Posterior cingulate gyrus (tissue), 11 donors: ENCODE data around the gene STOML3.
"Not testable (repeated sequence)": the region's sequence is repeated elsewhere in the genome, so short reads cannot be mapped to it uniquely, and the experiment has no call there.

Experiments used
- DNase-seq, 10 donors: peaks; one replicate each; pipeline versions ENCODE4 v3.0.0 to v3.0.0-alpha.2; 2020 to 2021; ENCODE audit warnings: mixed read lengths in 3 of 10
- intact Hi-C: fragments of 100-400 bp; cut with DNase I; formaldehyde crosslinking; loops from one replicate; pipeline ENCODE4 v1.15.1; 2023

The STOML3 gene

DNA sequence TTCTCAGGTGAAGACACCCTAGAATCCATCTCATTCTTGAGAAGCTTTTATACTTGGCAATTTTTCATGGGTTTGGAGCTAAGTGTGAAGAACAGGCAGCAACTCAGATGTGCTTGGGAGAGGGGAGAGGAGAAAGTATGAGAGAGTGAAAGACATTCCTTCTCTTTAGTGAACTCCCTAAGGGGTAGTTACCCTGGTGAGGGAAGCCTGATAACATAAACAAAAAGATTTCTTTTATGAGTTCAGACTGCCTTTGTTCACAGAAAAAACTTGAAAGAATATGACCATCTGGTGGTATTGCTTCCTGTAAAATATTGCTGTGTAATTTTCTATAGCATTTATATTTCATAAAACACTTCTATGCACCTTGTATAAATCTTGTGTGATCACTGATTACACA is at the start of gene STOML3:
TSS of gene STOML3 (minus strand) at position 139 of the 400 bp plus-strand sequence. CDS start at position 29, 110 bp downstream.
- no peak for DNase-seq

DNA sequence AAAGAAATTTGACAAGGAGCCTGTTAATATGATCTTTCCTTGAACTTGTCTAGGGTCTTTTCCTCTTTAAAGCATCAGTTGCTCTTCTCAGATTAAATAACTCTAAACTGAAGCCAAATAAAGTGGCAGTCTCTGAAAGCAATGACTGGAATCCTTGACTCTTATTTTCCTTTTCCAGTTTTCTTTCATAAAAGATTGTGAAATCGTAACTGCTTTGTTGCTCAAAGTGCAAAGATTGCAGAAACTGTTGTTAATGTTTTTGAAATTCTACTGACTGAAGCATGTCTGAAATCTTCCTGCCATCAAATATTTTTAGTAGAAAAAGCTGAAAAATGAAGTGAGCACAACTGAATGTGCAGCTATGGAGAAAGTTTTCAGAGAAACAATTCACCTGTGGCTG is 49.6 kb upstream of the STOML3 start:
- intact Hi-C loops: no loop called here
- DNase-seq: no peak

More for the DNA sequence above, at the start of gene STOML3:
- intact Hi-C loops: no loop called here

DNA sequence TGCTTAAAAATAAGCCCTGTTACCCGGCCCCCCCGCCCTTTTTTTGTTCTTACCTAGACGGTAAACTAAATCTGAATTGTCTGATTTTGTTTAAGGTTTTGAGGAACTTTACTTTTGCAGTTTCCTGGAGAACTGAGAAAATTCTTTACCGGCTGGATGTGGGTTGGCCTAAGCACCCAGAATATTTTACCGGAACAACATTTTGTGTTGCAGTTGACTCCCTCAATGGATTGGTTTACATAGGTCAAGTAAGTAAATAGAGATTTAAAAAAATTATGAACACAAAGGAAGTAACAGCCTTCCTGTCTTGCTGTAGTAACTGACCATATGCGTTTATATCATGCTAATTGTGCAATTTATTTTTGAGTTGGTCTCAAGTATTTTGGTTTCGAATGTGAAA is 48.4 kb upstream of the STOML3 start:
- DNase-seq: no peak
- intact Hi-C loops: loop anchor here (5.0 kb wide), 2 partner anchors 578 to 618 kb away; partner anchors contain the start of gene COG6

GRCh38 chr13:39038569-39039030 is 48.0 kb upstream of the STOML3 start:
- intact Hi-C loops: loop anchor here (5.0 kb wide), 2 partner anchors 579 to 619 kb away; partner anchors contain the start of gene COG6
- peak in 2 of 10 donors; percentile 9 to 76 for DNase-seq

GRCh38 chr13:39037880-39038568 is 47.4 kb upstream of the STOML3 start, which contains the start of the genes NHLRC3 and PROSER1:
Gene NHLRC3 (plus strand): TSS chr13:39038456. CDS start chr13:39038640, 184 bp downstream.
Gene PROSER1 (minus strand): TSS chr13:39038089. CDS start chr13:39037242, 847 bp downstream.
- intact Hi-C loops: loop anchor here (5.0 kb wide), 2 partner anchors 579 to 619 kb away; partner anchors contain the start of gene COG6
- peak; percentile 94 to 99 (median 96) for DNase-seq

- peak in 4 of 10 donors; percentile 15 to 34 (median 26) for DNase-seq
- intact Hi-C loops: loop anchor here (5.0 kb wide), 2 partner anchors 580 to 620 kb away; partner anchors contain the start of gene COG6
These were observed 46.8 kb upstream of the STOML3 start for GRCh38 chr13:39037410-39037879.

DNA sequence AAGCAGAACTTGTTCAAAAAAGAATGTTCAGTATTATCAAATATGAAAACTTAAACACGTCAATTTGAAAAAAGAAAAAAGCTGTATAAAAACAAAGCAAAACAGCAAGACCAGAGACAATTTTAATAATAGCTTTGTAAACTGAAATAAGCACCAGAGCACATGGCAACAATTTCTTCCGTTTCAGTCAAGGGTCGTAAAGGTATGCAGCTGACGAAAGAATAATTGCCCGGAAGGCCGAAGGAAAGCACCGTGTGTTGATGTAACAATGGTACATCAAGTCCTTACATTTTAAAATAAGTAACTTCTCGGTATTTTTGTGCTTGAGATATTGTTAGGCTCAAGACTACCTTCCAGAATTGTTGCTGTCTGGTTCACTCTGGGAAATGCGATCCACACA is 45.6 kb upstream of the STOML3 start:
- no peak for DNase-seq
- intact Hi-C loops: loop anchor here (5.0 kb wide), 2 partner anchors 581 to 621 kb away; partner anchors contain the start of gene COG6

- DNase-seq: no peak
- intact Hi-C loops: loop anchor here (5.0 kb wide), 2 partner anchors 582 to 622 kb away; partner anchors contain the start of gene COG6
These were observed 45.2 kb upstream of the STOML3 start for GRCh38 chr13:39035799-39036198.

GRCh38 chr13:39035204-39035603 is 44.6 kb upstream of the STOML3 start:
- no peak for DNase-seq
- intact Hi-C loops: loop anchor here (5.0 kb wide), 2 partner anchors 582 to 622 kb away; partner anchors contain the start of gene COG6

GRCh38 chr13:39034085-39034484 is 43.5 kb upstream of the STOML3 start:
- intact Hi-C loops: no loop called here
- no peak for DNase-seq

DNA sequence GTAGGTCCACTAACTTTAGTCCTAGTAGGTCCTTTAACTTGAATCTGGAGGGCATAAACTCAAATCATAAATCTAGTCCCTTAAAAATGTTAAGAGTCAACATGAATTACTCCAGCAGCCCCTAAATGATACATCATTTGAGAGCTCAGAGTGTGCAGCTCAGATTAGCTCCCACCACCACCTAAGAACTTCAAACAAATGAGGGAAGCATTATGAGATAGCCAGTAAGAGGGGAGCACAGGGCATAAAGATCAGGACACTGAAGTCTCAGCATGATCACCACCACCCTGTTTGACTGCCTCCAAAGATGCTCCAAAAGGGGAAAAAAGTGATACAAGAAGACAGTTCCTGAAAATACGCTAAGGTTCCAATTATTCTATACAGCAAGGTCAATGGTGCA is 41.5 kb upstream of the STOML3 start:
- intact Hi-C loops: no loop called here
- DNase-seq: no peak

- no peak for DNase-seq
- intact Hi-C loops: no loop called here
These were observed 34.8 kb upstream of the STOML3 start for GRCh38 chr13:39025433-39025839.

- intact Hi-C loops: no loop called here
- DNase-seq: no peak
These were observed 33.1 kb upstream of the STOML3 start for GRCh38 chr13:39023761-39024160.

- intact Hi-C loops: no loop called here
These were observed 32.7 kb upstream of the STOML3 start for GRCh38 chr13:39023316-39023715.

GRCh38 chr13:39020853-39021462 is 30.3 kb upstream of the STOML3 start:
- DNase-seq: no peak
- intact Hi-C loops: no loop called here

More at GRCh38 chr13:39023316-39023715, 32.7 kb upstream of the STOML3 start:
- DNase-seq: no peak

DNA sequence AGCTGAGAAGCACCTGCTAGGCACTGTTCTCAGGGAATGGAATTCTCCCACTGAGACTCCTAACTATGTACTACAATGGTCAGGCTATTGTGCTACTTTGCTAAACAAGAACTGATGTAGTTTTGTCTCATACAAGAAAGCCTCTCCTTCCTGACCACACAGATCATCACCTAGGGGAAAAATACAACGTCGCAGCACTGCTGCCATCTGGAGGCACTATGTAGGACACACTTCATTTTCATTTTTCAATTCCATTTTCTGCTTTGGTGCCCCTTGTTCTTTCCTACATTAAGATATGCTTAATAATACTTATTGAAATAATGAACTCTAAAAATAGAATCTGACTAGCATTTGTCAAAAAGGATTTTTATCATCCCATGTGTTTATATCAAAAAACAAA is 26.2 kb upstream of the STOML3 start:
- peak in 5 of 10 donors; percentile 20 to 73 (median 26) for DNase-seq
- intact Hi-C loops: no loop called here

- no peak for DNase-seq
- intact Hi-C loops: no loop called here
These were observed 25.5 kb upstream of the STOML3 start for GRCh38 chr13:39016087-39016486.

GRCh38 chr13:39013462-39013861 is 22.8 kb upstream of the STOML3 start:
- peak in 1 of 10 donors; percentile 73 for DNase-seq
- intact Hi-C loops: no loop called here

DNA sequence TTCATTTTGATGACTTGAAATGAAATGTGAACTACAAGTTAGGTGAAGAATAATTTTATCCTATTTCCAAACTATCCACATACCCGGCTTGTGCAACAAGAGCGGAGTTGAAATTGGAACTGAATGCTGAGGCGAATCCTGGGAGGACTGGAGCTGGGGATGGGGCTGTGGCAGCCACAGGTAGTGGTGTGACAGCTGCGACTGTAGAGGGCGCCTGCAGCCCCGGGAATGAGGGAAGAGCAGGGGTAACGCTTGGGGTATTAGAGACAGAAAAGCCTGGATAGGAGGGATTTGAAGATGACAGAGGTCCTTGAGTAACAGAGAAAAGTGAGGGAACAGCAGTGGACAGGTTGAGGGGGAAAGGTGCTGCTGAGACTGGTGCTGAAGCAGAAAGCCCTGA is 22.0 kb upstream of the STOML3 start:
- intact Hi-C loops: no loop called here
- no peak for DNase-seq

DNA sequence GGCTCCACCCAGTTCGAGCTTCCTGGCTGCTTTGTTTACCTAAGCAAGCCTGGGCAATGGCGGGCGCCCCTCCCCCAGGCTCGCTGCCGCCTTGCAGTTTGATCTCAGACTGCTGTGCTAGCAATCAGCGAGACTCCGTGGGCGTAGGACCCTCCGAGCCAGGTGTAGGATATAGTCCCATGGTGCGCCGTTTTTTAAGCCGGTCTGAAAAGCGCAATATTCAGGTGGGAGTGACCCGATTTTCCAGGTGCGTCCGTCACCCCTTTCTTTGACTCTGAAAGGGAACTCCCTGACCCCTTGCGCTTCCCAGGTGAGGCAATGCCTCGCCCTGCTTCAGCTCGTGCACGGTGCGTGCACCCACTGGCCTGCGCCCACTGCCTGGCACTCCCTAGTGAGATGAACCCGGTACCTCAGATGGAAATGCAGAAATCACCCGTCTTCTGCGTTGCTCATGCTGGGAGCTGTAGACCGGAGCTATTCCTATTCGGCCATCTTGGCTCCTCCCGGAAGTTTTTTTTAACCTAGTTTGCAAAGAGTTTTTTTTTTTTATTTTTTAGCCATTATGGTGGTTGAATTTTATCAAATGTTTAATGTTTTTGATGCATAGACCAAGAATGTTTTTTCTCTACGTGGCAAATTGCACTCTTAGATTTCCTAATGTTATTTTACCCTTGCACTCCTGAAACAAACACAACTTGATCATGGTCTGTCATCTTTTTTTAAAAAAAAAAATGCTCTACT is 15.9 kb upstream of the STOML3 start:
- intact Hi-C loops: not testable (repeated sequence)

More for the DNA sequence above, 15.9 kb upstream of the STOML3 start:
- DNase-seq: not testable (repeated sequence)
